ENCODE measurements around the gene MITF. TPM values are rescaled to one million over a fixed set of nuclear protein-coding genes. Genes with fewer than 3 reads are reported as not detected.

Gene MITF
- total RNA-seq, 1 donor from 2014 or later: 2.0 TPM

DNA sequence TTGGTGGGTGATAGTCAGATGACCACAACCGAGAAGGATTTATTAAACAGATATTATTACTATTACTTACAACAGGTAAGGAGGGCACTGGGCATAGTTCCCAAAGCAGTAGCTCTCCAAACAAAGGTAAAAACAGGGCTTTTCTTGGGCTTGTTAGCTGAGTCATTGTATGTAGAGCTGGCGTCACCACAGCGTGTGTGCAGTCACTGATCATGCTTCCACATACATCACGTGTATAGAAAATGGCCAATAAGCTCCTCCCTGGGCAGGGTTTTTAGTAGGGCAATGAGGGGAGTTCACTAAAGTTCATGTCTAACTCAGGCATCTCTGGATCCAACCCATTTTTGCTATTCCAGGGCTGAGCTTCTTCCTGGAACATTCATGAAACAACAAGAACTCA is 254.5 kb downstream of the MITF start:
- Mint-ChIP-seq H3K9me3 (no peaks in the 10 kb centered on the region), H3K27me3 (ENCODE audit: low read depth) (no peaks in the 10 kb centered on the region), H3K27ac (ENCODE audit: unreplicated experiment) (no peak overlapping the region), H3K4me1 (peaks cover 18% of the 10 kb centered on the region), H3K36me3 (ENCODE audit: low read depth) (no peaks in the 10 kb centered on the region), H3K4me3 (no peak overlapping the region)
- TF ChIP-seq, protein P1, sequence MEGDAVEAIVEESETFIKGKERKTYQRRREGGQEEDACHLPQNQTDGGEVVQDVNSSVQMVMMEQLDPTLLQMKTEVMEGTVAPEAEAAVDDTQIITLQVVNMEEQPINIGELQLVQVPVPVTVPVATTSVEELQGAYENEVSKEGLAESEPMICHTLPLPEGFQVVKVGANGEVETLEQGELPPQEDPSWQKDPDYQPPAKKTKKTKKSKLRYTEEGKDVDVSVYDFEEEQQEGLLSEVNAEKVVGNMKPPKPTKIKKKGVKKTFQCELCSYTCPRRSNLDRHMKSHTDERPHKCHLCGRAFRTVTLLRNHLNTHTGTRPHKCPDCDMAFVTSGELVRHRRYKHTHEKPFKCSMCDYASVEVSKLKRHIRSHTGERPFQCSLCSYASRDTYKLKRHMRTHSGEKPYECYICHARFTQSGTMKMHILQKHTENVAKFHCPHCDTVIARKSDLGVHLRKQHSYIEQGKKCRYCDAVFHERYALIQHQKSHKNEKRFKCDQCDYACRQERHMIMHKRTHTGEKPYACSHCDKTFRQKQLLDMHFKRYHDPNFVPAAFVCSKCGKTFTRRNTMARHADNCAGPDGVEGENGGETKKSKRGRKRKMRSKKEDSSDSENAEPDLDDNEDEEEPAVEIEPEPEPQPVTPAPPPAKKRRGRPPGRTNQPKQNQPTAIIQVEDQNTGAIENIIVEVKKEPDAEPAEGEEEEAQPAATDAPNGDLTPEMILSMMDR (conservative IDR thresholded peaks at IDR 0.05): no peak
- no peak for DNase-seq (ENCODE audit: low read depth, low spot score)

DNA sequence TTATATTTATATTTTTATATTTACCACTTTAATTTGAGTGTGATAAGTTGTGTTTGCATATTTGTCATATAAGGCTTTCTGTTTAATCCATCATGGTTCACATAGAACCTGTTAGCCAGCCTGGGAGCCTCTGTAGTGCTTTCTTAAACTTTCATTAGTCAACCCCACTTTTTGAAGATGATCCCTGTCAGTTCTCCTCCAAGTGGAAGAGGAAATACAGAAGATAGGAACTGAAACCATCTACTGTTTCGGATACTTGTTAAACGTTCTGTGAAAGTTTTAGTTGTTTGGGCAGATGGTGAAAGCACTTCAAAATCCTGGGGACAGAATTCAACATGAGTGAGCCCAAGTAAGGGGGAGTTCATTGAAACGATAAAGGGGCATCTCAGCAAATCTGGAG is 255.7 kb downstream of the MITF start:
- TF ChIP-seq, protein P1 (conservative IDR thresholded peaks at IDR 0.05): no peak
- peaks cover 29% of the 10 kb centered on the region for H3K4me1 Mint-ChIP-seq
- H3K4me3 Mint-ChIP-seq: no peak overlapping the region
- no peaks in the 10 kb centered on the region for H3K27me3 Mint-ChIP-seq (ENCODE audit: low read depth)
- DNase-seq (ENCODE audit: low read depth, low spot score): no peak
- peaks cover 3% of the 10 kb centered on the region for H3K9me3 Mint-ChIP-seq
- no peaks in the 10 kb centered on the region for H3K36me3 Mint-ChIP-seq (ENCODE audit: low read depth)
- no peak overlapping the region for H3K27ac Mint-ChIP-seq (ENCODE audit: unreplicated experiment)

- Mint-ChIP-seq H3K9me3 (peaks cover 6% of the 10 kb centered on the region), H3K4me1 (peaks cover 50% of the 10 kb centered on the region), H3K36me3 (ENCODE audit: low read depth) (no peaks in the 10 kb centered on the region), H3K27me3 (ENCODE audit: low read depth) (no peaks in the 10 kb centered on the region), H3K27ac (ENCODE audit: unreplicated experiment) (peak overlapping the region; percentile 64), H3K4me3 (no peak overlapping the region)
- TF ChIP-seq, protein P1 (conservative IDR thresholded peaks at IDR 0.05): no peak
- no peak for DNase-seq (ENCODE audit: low read depth, low spot score)
These were observed 258.5 kb downstream of the MITF start for GRCh38 chr3:69997631-69998307.

DNA sequence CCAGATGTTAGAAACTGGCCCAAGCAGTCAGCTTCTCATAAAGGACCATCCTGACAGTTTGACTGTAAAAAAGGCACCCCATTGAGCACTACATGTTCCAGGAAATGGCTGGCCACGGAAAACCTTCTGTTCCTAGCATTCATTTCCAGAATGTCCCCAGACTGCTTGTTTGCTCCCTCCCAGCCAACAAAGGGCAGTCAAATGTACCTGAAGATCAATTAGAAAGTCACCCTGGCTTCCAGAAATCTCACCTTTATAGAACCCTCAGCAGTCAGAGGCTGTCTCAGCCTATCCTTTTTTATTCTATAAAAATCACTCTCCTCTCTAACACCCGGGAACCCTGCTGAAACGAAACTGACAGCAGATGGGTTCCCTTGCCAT is 259.5 kb downstream of the MITF start:
- Mint-ChIP-seq H3K4me3 (no peak overlapping the region), H3K4me1 (peaks cover 50% of the 10 kb centered on the region), H3K27me3 (ENCODE audit: low read depth) (no peaks in the 10 kb centered on the region), H3K9me3 (peaks cover 6% of the 10 kb centered on the region), H3K27ac (ENCODE audit: unreplicated experiment) (peak overlapping the region; percentile 94), H3K36me3 (ENCODE audit: low read depth) (no peaks in the 10 kb centered on the region)
- TF ChIP-seq, protein P1 (conservative IDR thresholded peaks at IDR 0.05): no peak
- DNase-seq (ENCODE audit: low read depth, low spot score): no peak

GRCh38 chr3:69999140-70000027 is 260.1 kb downstream of the MITF start, which contains the start of gene SAMMSON:
TSS of gene SAMMSON (plus strand) at chr3:69999733.
- Mint-ChIP-seq H3K36me3 (ENCODE audit: low read depth) (no peaks in the 10 kb centered on the region), H3K27me3 (ENCODE audit: low read depth) (no peaks in the 10 kb centered on the region), H3K9me3 (peaks cover 6% of the 10 kb centered on the region), H3K27ac (ENCODE audit: unreplicated experiment) (peak within 1 kb of the TSS; percentile 96), H3K4me1 (peaks cover 50% of the 10 kb centered on the region), H3K4me3 (peak within 1 kb of the TSS; percentile 53)
- no peak for DNase-seq (ENCODE audit: low read depth, low spot score)
- TF ChIP-seq, protein P1 (conservative IDR thresholded peaks at IDR 0.05): no peak
